H9 (cell line): Measurements from ENCODE around the gene WFS1. TPM values are rescaled to one million over a fixed set of nuclear protein-coding genes. Genes with fewer than 3 reads are reported as not detected.
A peak's percentile ranks its signal among the peaks of the same experiment; 100 is the strongest.

Experiments used
- DNase-seq: peaks from one replicate; pipeline ENCODE4 v3.0.0-alpha.2; 2017
- H2AFZ ChIP-seq: one replicate; pipeline ENCODE4 v1.6.1; 2013; ENCODE audit warnings: mild to moderate bottlenecking, low read length, control low read depth, moderate library complexity
- H2AK5ac ChIP-seq: 2 replicates; pipeline ENCODE4 v1.6.1; 2013; ENCODE audit warnings: low read length, control low read depth, mixed read lengths; ENCODE audit not compliant: insufficient read length
- H2BK120ac ChIP-seq: one replicate; pipeline ENCODE4 v1.6.1; 2013; ENCODE audit warnings: low read depth, mild to moderate bottlenecking, low read length, control low read depth, inconsistent platforms; ENCODE audit not compliant: poor library complexity, severe bottlenecking
- H2BK12ac ChIP-seq: 2 replicates; pipeline ENCODE4 v1.6.1; 2013; ENCODE audit warnings: low read length, control low read depth, mixed read lengths, low read depth; ENCODE audit not compliant: insufficient read length
- H2BK15ac ChIP-seq: 2 replicates; pipeline ENCODE4 v1.6.1; 2013; ENCODE audit warnings: low read depth, low read length, control low read depth
- H2BK20ac ChIP-seq: one replicate; pipeline ENCODE4 v1.6.1; 2013; ENCODE audit warnings: low read depth, mild to moderate bottlenecking, low read length, control low read depth, inconsistent platforms; ENCODE audit not compliant: poor library complexity, severe bottlenecking
- H2BK5ac ChIP-seq: 2 replicates; pipeline ENCODE4 v1.6.1; 2013; ENCODE audit warnings: low read length, control low read depth, mixed read lengths; ENCODE audit not compliant: insufficient read length
- H3K14ac ChIP-seq: 2 replicates; pipeline ENCODE4 v1.6.1; 2013; ENCODE audit warnings: low read length, control low read depth; ENCODE audit not compliant: insufficient read depth
- H3K18ac ChIP-seq: 2 replicates; pipeline ENCODE4 v1.6.1; 2013; ENCODE audit warnings: low read depth, mild to moderate bottlenecking, mixed read lengths, low read length, control low read depth; ENCODE audit not compliant: insufficient read length
- H3K23ac ChIP-seq: 2 replicates; pipeline ENCODE4 v1.6.1; 2013; ENCODE audit warnings: low read length, control low read depth, mixed read lengths, low read depth; ENCODE audit not compliant: insufficient read length
- H3K23me2 ChIP-seq: 2 replicates; pipeline ENCODE4 v1.6.1; 2013; ENCODE audit warnings: low read depth, mild to moderate bottlenecking, mixed read lengths, low read length, control low read depth; ENCODE audit not compliant: insufficient read length, poor library complexity, severe bottlenecking
- H3K27ac ChIP-seq: 2 replicates; pipeline ENCODE4 v1.5.1; 2013; ENCODE audit warnings: low read length, control low read depth, mixed read lengths, low read depth; ENCODE audit not compliant: insufficient read length
- H3K27me3 ChIP-seq: 2 replicates; pipeline ENCODE4 v1.6.1; 2013; ENCODE audit warnings: low read length, control low read depth, inconsistent platforms; ENCODE audit not compliant: insufficient read depth
- H3K4ac ChIP-seq: 2 replicates; pipeline ENCODE4 v1.6.1; 2013; ENCODE audit warnings: low read depth, mild to moderate bottlenecking, control low read depth, inconsistent platforms, low read length, moderate library complexity
- H3K4me1 ChIP-seq: 2 replicates; pipeline ENCODE4 v1.6.1; 2013; ENCODE audit warnings: low read length, control low read depth, inconsistent platforms; ENCODE audit not compliant: insufficient read depth
- H3K4me2 ChIP-seq: 2 replicates; pipeline ENCODE4 v1.6.1; 2013; ENCODE audit warnings: low read length, control low read depth, mixed read lengths; ENCODE audit not compliant: insufficient read length, insufficient read depth
- H3K56ac ChIP-seq: 2 replicates; pipeline ENCODE4 v1.6.1; 2013; ENCODE audit warnings: low read depth, mild to moderate bottlenecking, mixed read lengths, low read length, control low read depth; ENCODE audit not compliant: insufficient read length
- H3K79me1 ChIP-seq: 2 replicates; pipeline ENCODE4 v1.6.1; 2013; ENCODE audit warnings: low read depth, mild to moderate bottlenecking, moderate library complexity, low read length, control low read depth, inconsistent platforms; ENCODE audit not compliant: insufficient read depth, poor library complexity, severe bottlenecking
- H3K79me2 ChIP-seq: 2 replicates; pipeline ENCODE4 v1.6.1; 2013; ENCODE audit warnings: low read length, control low read depth, inconsistent platforms; ENCODE audit not compliant: insufficient read depth
- H3K9ac ChIP-seq: 2 replicates; pipeline ENCODE4 v1.6.1; 2013; ENCODE audit warnings: low read length, control low read depth, mixed read lengths; ENCODE audit not compliant: insufficient read length; ENCODE audit errors: extremely low read depth
- H3K9me3 ChIP-seq: one replicate; pipeline ENCODE4 v1.6.1; 2013; ENCODE audit warnings: low read depth, low read length, inconsistent platforms; ENCODE audit not compliant: control insufficient read depth
- H3T11ph ChIP-seq: one replicate; pipeline ENCODE4 v1.6.1; 2013; ENCODE audit warnings: mild to moderate bottlenecking, low read length, control low read depth, inconsistent platforms
- H4K20me1 ChIP-seq: one replicate; pipeline ENCODE4 v1.6.1; 2013; ENCODE audit not compliant: control insufficient read depth, insufficient read length, insufficient read depth
- H4K5ac ChIP-seq: 2 replicates; pipeline ENCODE4 v1.6.1; 2013; ENCODE audit warnings: low read depth, mild to moderate bottlenecking, mixed read lengths, low read length, control low read depth; ENCODE audit not compliant: insufficient read length
- H4K8ac ChIP-seq: replicated peaks from 2 replicates; pipeline ENCODE4 v1.6.1; 2013; ENCODE audit warnings: low read length, control low read depth, mixed read lengths, low read depth; ENCODE audit not compliant: insufficient read length
- H4K91ac ChIP-seq: 2 replicates; pipeline ENCODE4 v1.6.1; 2013; ENCODE audit warnings: low read depth, mild to moderate bottlenecking, moderate library complexity, mixed read lengths, low read length, control low read depth; ENCODE audit not compliant: insufficient read length
- H3K27ac Mint-ChIP-seq, 3 experiments: 2 replicates in 2 of 3; 3 replicates in 1 of 3; pipeline ENCODE4 v1.8.0; 2020 to 2021; ENCODE audit warnings: mixed read lengths in 3 of 3, mild to moderate bottlenecking in 1 of 3, moderate library complexity in 1 of 3
- H3K27me3 Mint-ChIP-seq: 2 replicates; pipeline ENCODE4 v1.8.0; 2021; ENCODE audit warnings: low read depth, mild to moderate bottlenecking, moderate library complexity, mixed read lengths
- H3K36me3 Mint-ChIP-seq, 3 experiments: 2 replicates in 2 of 3; 3 replicates in 1 of 3; pipeline ENCODE4 v1.8.0; 2020 to 2021; ENCODE audit warnings: low read depth in 3 of 3, mixed read lengths in 3 of 3; ENCODE audit not compliant: insufficient read depth in 1 of 3
- H3K4me1 Mint-ChIP-seq, 2 experiments: 2 replicates each; pipeline ENCODE4 v1.8.0; 2020; ENCODE audit warnings: mixed read lengths in 2 of 2
- H3K4me3 Mint-ChIP-seq, 2 experiments: 2 replicates in 1 of 2; 3 replicates in 1 of 2; pipeline ENCODE4 v1.8.0; 2020 to 2021; ENCODE audit warnings: mild to moderate bottlenecking in 2 of 2, mixed read lengths in 2 of 2, moderate library complexity in 1 of 2
- H3K9me3 Mint-ChIP-seq, 2 experiments: 2 replicates in 1 of 2; 3 replicates in 1 of 2; pipeline ENCODE4 v1.8.0; 2020; ENCODE audit warnings: mild to moderate bottlenecking in 2 of 2, mixed read lengths in 2 of 2, moderate library complexity in 1 of 2
- CTCF ChIP-seq: fragments of 200-600 bp; sonication (generic); conservative IDR thresholded peaks from 3 replicates; pipeline ENCODE4 v1.8.0; 2021; ENCODE audit warnings: antibody characterized with exemption, mild to moderate bottlenecking
- WGBS: extraction: QIAGEN DNeasy Blood & Tissue Kit; methylation state at CpG from one replicate; pipeline ENCODE4 v1.1.7; 2013; ENCODE audit warnings: missing lambda C conversion rate, low lambda C conversion rate, mixed read lengths; ENCODE audit not compliant: insufficient read length; ENCODE audit errors: extremely low coverage; 5-methylcytosine and 5-hydroxymethylcytosine counted together
- total RNA-seq: library from RNA; stranded (reverse); gene quantifications from 2 replicates; pipeline ENCODE4 v1.2.1, GENCODE V29; 2021

WFS1 gene
- total RNA-seq, 1 experiment from 2014 or later = 18.9 TPM

DNA sequence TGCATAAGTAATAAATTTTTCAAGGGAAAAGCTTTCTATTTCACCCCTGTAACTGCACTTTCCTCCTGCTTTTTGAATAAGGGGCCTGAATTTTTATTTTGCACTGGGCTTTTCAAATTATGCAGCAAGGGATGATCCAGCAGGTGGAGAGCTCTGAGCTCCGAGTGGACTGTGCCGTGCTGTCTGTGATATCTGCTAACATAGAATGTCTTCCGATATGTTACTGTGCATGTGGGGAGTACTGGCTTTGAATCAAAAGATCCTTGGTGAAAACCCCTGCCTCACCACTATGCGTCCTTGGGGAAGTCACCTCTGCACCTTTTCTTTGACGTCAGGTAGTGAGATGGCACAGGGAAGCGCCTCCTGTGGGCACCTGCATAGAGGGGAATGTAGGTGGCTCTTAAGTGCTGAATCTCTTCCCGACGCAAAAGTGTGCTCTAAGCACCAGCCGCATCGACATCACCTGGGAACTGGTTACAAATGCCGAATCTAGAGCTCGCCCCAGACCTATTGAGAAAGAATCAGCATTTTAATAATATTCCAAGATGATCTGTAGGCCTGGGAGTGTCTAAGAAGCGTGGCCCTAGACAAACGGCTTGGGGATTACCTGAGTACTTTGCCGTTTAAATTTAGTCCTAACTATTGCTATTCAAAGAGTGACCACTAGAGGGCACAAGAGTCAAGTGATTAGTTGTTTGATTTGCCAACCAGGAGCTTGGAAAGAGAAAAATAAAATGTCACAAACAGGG, 19.2 kb upstream of the WFS1 start:
- H3K23ac ChIP-seq = no peak overlapping the region
- H4K91ac ChIP-seq = no peak overlapping the region
- Mint-ChIP-seq H3K9me3 (peaks cover 0 to 3% of the 10 kb centered on the region in 2 experiments; a peak in 1 of 5 replicates), H3K27ac (no peak overlapping the region; a peak in 1 of 7 replicates), H3K4me3 (peak overlapping the region; percentile 32 to 63), H3K36me3 (no peaks in the 10 kb centered on the region; a peak in 2 of 7 replicates), H3K27me3 (no peaks in the 10 kb centered on the region; the same call in none of the 2 replicates), H3K4me1 (peaks cover 15 to 17% of the 10 kb centered on the region in 2 experiments)
- no peak overlapping the region for H2AK5ac ChIP-seq
- no peak overlapping the region for H3K56ac ChIP-seq
- peak; percentile 75 for DNase-seq
- H3K27me3 ChIP-seq = no peaks in the 10 kb centered on the region
- H4K8ac ChIP-seq = no peak overlapping the region
- no peak overlapping the region for H3K4ac ChIP-seq
- no peaks in the 10 kb centered on the region for H3K4me1 ChIP-seq
- H3K79me2 ChIP-seq = no peaks in the 10 kb centered on the region
- H3T11ph ChIP-seq = no peak overlapping the region
- H3K79me1 ChIP-seq = no peaks in the 10 kb centered on the region
- no peak overlapping the region for H2BK12ac ChIP-seq
- no peak overlapping the region for H2BK120ac ChIP-seq
- H3K9me3 ChIP-seq = no peaks in the 10 kb centered on the region
- no peak overlapping the region for H3K9ac ChIP-seq
- H3K23me2 ChIP-seq = peaks cover under 1% of the 10 kb centered on the region
- H2AFZ ChIP-seq = peak overlapping the region; percentile 82
- no peak overlapping the region for H2BK15ac ChIP-seq
- H3K4me2 ChIP-seq = peak overlapping the region; percentile 70
- H4K20me1 ChIP-seq = no peaks in the 10 kb centered on the region
- H2BK20ac ChIP-seq = no peak overlapping the region
- H4K5ac ChIP-seq = no peak overlapping the region
- no peak overlapping the region for H2BK5ac ChIP-seq
- no CpG with 5 or more reads among the region's 15 CpGs for WGBS
- peak; percentile 83 for TF ChIP-seq CTCF
- no peak overlapping the region for H3K27ac ChIP-seq
- no peak overlapping the region for H3K18ac ChIP-seq
- H3K14ac ChIP-seq = no peak overlapping the region
